SK-N-SH (cell line): ENCODE results near the gene LIMS2. TPM values are rescaled to one million over a fixed set of nuclear protein-coding genes. Genes with fewer than 3 reads are reported as not detected.
A peak's percentile ranks its signal among the peaks of the same experiment; 100 is the strongest.

Source experiments
- CTCF ChIA-PET: fragments of 300-600, 350-600 bp; formaldehyde crosslinking; extraction: SDS; loops from one replicate; lab custom pipeline; 2021; lab: Yijun Ruan, JAX
- POLR2A ChIA-PET: fragments of 350-600 bp; sonication (Branson Sonifier 250); formaldehyde crosslinking; extraction: SDS; loops from one replicate; lab custom pipeline; 2020; ENCODE audit warnings: antibody characterized with exemption, inconsistent platforms; lab: Yijun Ruan, JAX
- DNase-seq: peaks from one replicate; pipeline ENCODE4 v3.0.0; 2012
- H2AFZ ChIP-seq: fragments of 200-600 bp; sonication (generic); 2 replicates; pipeline ENCODE4 v1.8.1; 2016; ENCODE audit warnings: antibody characterized with exemption, mild to moderate bottlenecking, low read depth
- H3F3A ChIP-seq: fragments of 200-600 bp; sonication (generic); replicated peaks from 2 replicates; pipeline ENCODE3; 2016; ENCODE audit warnings: antibody characterized with exemption, mild to moderate bottlenecking; ENCODE audit not compliant: insufficient read depth
- H3K27ac ChIP-seq, 2 experiments: fragments of 200-500 bp in 1 of 2; fragments of 200-600 bp in 1 of 2; sonication (Bioruptor generic) in 1 of 2; sonication (generic), shearing (Covaris generic) in 1 of 2; 2 replicates each; pipeline versions ENCODE4 v1.5.1 to v1.6.1; 2014 to 2016; ENCODE audit warnings: low read depth in 2 of 2, inconsistent platforms in 1 of 2, low read length in 1 of 2, mild to moderate bottlenecking in 1 of 2, mixed read lengths in 1 of 2
- H3K27me3 ChIP-seq: fragments of 200-600 bp; sonication (generic), shearing (Covaris generic); 2 replicates; pipeline ENCODE4 v1.6.1; 2016; ENCODE audit warnings: mixed run types; ENCODE audit not compliant: insufficient read depth
- H3K36me3 ChIP-seq, 2 experiments: fragments of 200-500 bp in 1 of 2; fragments of 200-600 bp in 1 of 2; sonication (Bioruptor generic) in 1 of 2; sonication (generic) in 1 of 2; replicated peaks in 1 of 2; 2 replicates each; pipeline versions ENCODE3 to v1.5.1; 2014 to 2016; ENCODE audit warnings: low read length in 1 of 2, mild to moderate bottlenecking in 1 of 2; ENCODE audit not compliant: insufficient read depth in 2 of 2, control insufficient read depth in 1 of 2
- H3K4me1 ChIP-seq, 2 experiments: fragments of 200-500 bp in 1 of 2; fragments of 200-600 bp in 1 of 2; sonication (Bioruptor generic) in 1 of 2; sonication (generic), shearing (Covaris generic) in 1 of 2; 2 replicates each; pipeline versions ENCODE4 v1.5.1 to v1.6.1; 2014 to 2016; ENCODE audit warnings: low read depth in 1 of 2, low read length in 1 of 2, mixed run types in 1 of 2; ENCODE audit not compliant: insufficient read depth in 2 of 2, control insufficient read depth in 1 of 2
- H3K4me2 ChIP-seq: fragments of 200-600 bp; sonication (generic), shearing (Covaris generic); 2 replicates; pipeline ENCODE4 v1.6.1; 2017; ENCODE audit warnings: mixed run types
- H3K4me3 ChIP-seq, 2 experiments: fragments of 200-500 bp in 1 of 2; fragments of 200-600 bp in 1 of 2; sonication (Bioruptor generic) in 1 of 2; sonication (generic), shearing (Covaris generic) in 1 of 2; 2 replicates each; pipeline versions ENCODE4 v1.5.1 to v1.8.1; 2014 to 2016; ENCODE audit warnings: low read depth in 2 of 2, inconsistent platforms in 1 of 2, low read length in 1 of 2, mild to moderate bottlenecking in 1 of 2, mixed read lengths in 1 of 2, moderate library complexity in 1 of 2
- H3K79me2 ChIP-seq: fragments of 200-600 bp; sonication (generic); 2 replicates; pipeline ENCODE4 v1.8.1; 2017; ENCODE audit warnings: mild to moderate bottlenecking; ENCODE audit not compliant: insufficient read depth
- H3K9ac ChIP-seq: fragments of 200-600 bp; sonication (generic); 2 replicates; pipeline ENCODE4 v1.6.1; 2017; ENCODE audit warnings: mixed run types
- H3K9me2 ChIP-seq: fragments of 200-600 bp; sonication (generic); 2 replicates; pipeline ENCODE4 v1.6.1; 2017; ENCODE audit warnings: mixed run types
- H3K9me3 ChIP-seq: fragments of 200-600 bp; sonication (generic); 2 replicates; pipeline ENCODE4 v1.6.1; 2017; ENCODE audit warnings: mixed run types, mild to moderate bottlenecking, moderate library complexity
- H4K20me1 ChIP-seq: fragments of 200-600 bp; sonication (generic); 2 replicates; pipeline ENCODE4 v1.6.1; 2017; ENCODE audit warnings: mild to moderate bottlenecking, mixed run types; ENCODE audit not compliant: insufficient read depth
- FOSL2 ChIP-seq: IDR thresholded peaks from 2 replicates; pipeline ENCODE4 v1.4.0; 2012; ENCODE audit warnings: low read depth, mild to moderate bottlenecking, moderate library complexity, borderline replicate concordance
- FOXJ3 ChIP-seq: sonication (generic); formaldehyde crosslinking; IDR thresholded peaks from 2 replicates; pipeline ENCODE4 v1.5.1; 2020; ENCODE audit warnings: mild to moderate bottlenecking, missing genetic modification reagents
- MEF2A ChIP-seq: IDR thresholded peaks from 2 replicates; pipeline ENCODE4 v1.4.0; 2012; ENCODE audit warnings: low read depth, borderline replicate concordance
- NFIC ChIP-seq: IDR thresholded peaks from 2 replicates; pipeline ENCODE4 v1.4.0; 2012; ENCODE audit warnings: borderline replicate concordance
- NRF1 ChIP-seq: IDR thresholded peaks from 2 replicates; pipeline ENCODE4 v1.6.1; 2012; ENCODE audit warnings: low read depth, mild to moderate bottlenecking, low read length
- POLR2AphosphoS5 ChIP-seq: IDR thresholded peaks from 2 replicates; pipeline ENCODE4 v1.6.1; 2012; ENCODE audit warnings: low read depth, low read length
- RAD21 ChIP-seq: IDR thresholded peaks from 2 replicates; pipeline ENCODE4 v1.6.1; 2012; ENCODE audit warnings: mild to moderate bottlenecking, low read length
- RCOR1 ChIP-seq: fragments of 150-350 bp; IDR thresholded peaks from 2 replicates; pipeline ENCODE4 v1.6.1; 2017; ENCODE audit warnings: antibody characterized with exemption, low read length
- RFX5 ChIP-seq: IDR thresholded peaks from 2 replicates; pipeline ENCODE4 v1.6.1; 2012; ENCODE audit warnings: mild to moderate bottlenecking, improper control_type of control experiment, low read length
- RXRA ChIP-seq: IDR thresholded peaks from 2 replicates; pipeline ENCODE4 v1.4.0; 2012; ENCODE audit warnings: low read depth, mild to moderate bottlenecking, borderline replicate concordance
- SIN3A ChIP-seq: IDR thresholded peaks from 2 replicates; pipeline ENCODE4 v1.6.1; 2012; ENCODE audit warnings: low read depth, mild to moderate bottlenecking, low read length, moderate library complexity, borderline replicate concordance
- SMC3 ChIP-seq: IDR thresholded peaks from 2 replicates; pipeline ENCODE4 v1.6.1; 2012; ENCODE audit warnings: low read depth, low read length, improper control_type of control experiment
- TCF12 ChIP-seq: IDR thresholded peaks from 2 replicates; pipeline ENCODE4 v1.4.0; 2012
- TEAD4 ChIP-seq: IDR thresholded peaks from 2 replicates; pipeline ENCODE4 v1.4.0; 2012; ENCODE audit warnings: mild to moderate bottlenecking, borderline replicate concordance; ENCODE audit not compliant: insufficient read depth
- YY1 ChIP-seq: IDR thresholded peaks from 2 replicates; pipeline ENCODE4 v1.4.0; 2012; ENCODE audit warnings: low read depth, mild to moderate bottlenecking
- ZBTB33 ChIP-seq: IDR thresholded peaks from 2 replicates; pipeline ENCODE4 v1.4.0; 2012; ENCODE audit warnings: low read depth, borderline replicate concordance
- WGBS: methylation state at CpG from one replicate; pipeline ENCODE4 v1.1.6; 2017; ENCODE audit warnings: low lambda C conversion rate; 5-methylcytosine and 5-hydroxymethylcytosine counted together
- polyA plus RNA-seq, 3 experiments: library from polyadenylated mRNA; depleted of rRNA; stranded (reverse); fragments of >200 nt; gene quantifications; 2 replicates each; pipeline ENCODE4 v1.2.3, GENCODE V29; 2012
- TF ChIP-seq, protein P1 (sequence below): IDR thresholded peaks from 2 replicates; pipeline ENCODE4 v1.4.0; 2012; ENCODE audit warnings: low read depth
- TF ChIP-seq, protein P2 (sequence below): fragments of 150-350 bp; IDR thresholded peaks from 2 replicates; pipeline ENCODE4 v1.6.1; 2016; ENCODE audit warnings: mild to moderate bottlenecking, low read depth, low read length

The LIMS2 gene
- polyA plus RNA-seq, 1 of the 3 experiments (the other 2 are of a cell fraction) = 2.7 TPM

- 38% methylated on average over 10 of the region's 13 CpGs for WGBS
- POLR2A ChIA-PET = no interaction called here
- no peak for TF ChIP-seq NFIC
- no peak for TF ChIP-seq YY1
- no peak for TF ChIP-seq RXRA
- no peak for TF ChIP-seq RFX5
- no peak for TF ChIP-seq NRF1
- no peak for TF ChIP-seq RAD21
- TF ChIP-seq, protein P1, sequence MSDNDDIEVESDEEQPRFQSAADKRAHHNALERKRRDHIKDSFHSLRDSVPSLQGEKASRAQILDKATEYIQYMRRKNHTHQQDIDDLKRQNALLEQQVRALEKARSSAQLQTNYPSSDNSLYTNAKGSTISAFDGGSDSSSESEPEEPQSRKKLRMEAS = no peak
- TF ChIP-seq TEAD4 = no peak
- TF ChIP-seq FOSL2 = no peak
- no peak for TF ChIP-seq RCOR1
- TF ChIP-seq MEF2A = no peak
- TF ChIP-seq FOXJ3 = no peak
- no peak for TF ChIP-seq ZBTB33
- no peak for TF ChIP-seq SIN3A
- TF ChIP-seq, protein P2, sequence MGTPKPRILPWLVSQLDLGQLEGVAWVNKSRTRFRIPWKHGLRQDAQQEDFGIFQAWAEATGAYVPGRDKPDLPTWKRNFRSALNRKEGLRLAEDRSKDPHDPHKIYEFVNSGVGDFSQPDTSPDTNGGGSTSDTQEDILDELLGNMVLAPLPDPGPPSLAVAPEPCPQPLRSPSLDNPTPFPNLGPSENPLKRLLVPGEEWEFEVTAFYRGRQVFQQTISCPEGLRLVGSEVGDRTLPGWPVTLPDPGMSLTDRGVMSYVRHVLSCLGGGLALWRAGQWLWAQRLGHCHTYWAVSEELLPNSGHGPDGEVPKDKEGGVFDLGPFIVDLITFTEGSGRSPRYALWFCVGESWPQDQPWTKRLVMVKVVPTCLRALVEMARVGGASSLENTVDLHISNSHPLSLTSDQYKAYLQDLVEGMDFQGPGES = no peak
- no peak for TF ChIP-seq TCF12
- no peak for TF ChIP-seq SMC3
- TF ChIP-seq POLR2AphosphoS5 = no peak
Observed at GRCh38 chr2:127612111-127612822, 63.1 kb downstream of the LIMS2 start.

More at GRCh38 chr2:127612111-127612822, 63.1 kb downstream of the LIMS2 start:
- CTCF ChIA-PET = no interaction called here
- peak; percentile 8 for DNase-seq
- Histone ChIP-seq H3K4me2 (no peak overlapping the region), H3K9me3 (no peaks in the 10 kb centered on the region; the same call in 1 of the 2 replicates), H3K27ac (no peak overlapping the region), H3K4me3 (no peak overlapping the region), H3K9me2 (no peaks in the 10 kb centered on the region), H3F3A (no peaks in the 10 kb centered on the region), H3K36me3 (no peaks in the 10 kb centered on the region), H3K4me1 (no peaks in the 10 kb centered on the region; a peak in 1 of 4 replicates), H3K27me3 (no peaks in the 10 kb centered on the region), H4K20me1 (no peaks in the 10 kb centered on the region), H2AFZ (no peak overlapping the region), H3K9ac (no peak overlapping the region), H3K79me2 (no peaks in the 10 kb centered on the region)
